Mesenchymal stem cell (in vitro differentiated cells and primary cell): ENCODE results near the gene GIPC3.

Experiments
- DNase-seq: peaks from one replicate; pipeline ENCODE4 v3.0.0-alpha.2; 2013
- H2AFZ ChIP-seq: one replicate; pipeline ENCODE4 v1.6.1; 2013; ENCODE audit warnings: low read depth, mild to moderate bottlenecking, control low read depth, inconsistent platforms, low read length, moderate library complexity
- H2AK5ac ChIP-seq: 2 replicates; pipeline ENCODE4 v1.6.1; 2013; ENCODE audit warnings: low read length, moderate library complexity, mild to moderate bottlenecking, inconsistent platforms; ENCODE audit not compliant: severe bottlenecking
- H2BK120ac ChIP-seq: one replicate; pipeline ENCODE4 v1.6.1; 2013; ENCODE audit warnings: low read depth, mild to moderate bottlenecking, inconsistent platforms, low read length, moderate library complexity
- H2BK12ac ChIP-seq, 2 experiments: one replicate each; pipeline ENCODE4 v1.6.1; 2013; ENCODE audit warnings: inconsistent platforms in 2 of 2, low read length in 2 of 2, mild to moderate bottlenecking in 2 of 2, moderate library complexity in 2 of 2, control low read depth in 1 of 2
- H2BK15ac ChIP-seq: one replicate; pipeline ENCODE4 v1.6.1; 2013; ENCODE audit warnings: mild to moderate bottlenecking, low read depth, inconsistent platforms; ENCODE audit not compliant: poor library complexity, severe bottlenecking
- H2BK5ac ChIP-seq: 2 replicates; pipeline ENCODE4 v1.6.1; 2013; ENCODE audit warnings: low read depth, mild to moderate bottlenecking, low read length, control low read depth, inconsistent platforms; ENCODE audit not compliant: poor library complexity, severe bottlenecking
- H3K14ac ChIP-seq, 2 experiments: one replicate each; pipeline ENCODE4 v1.6.1; 2013; ENCODE audit warnings: inconsistent platforms in 2 of 2, low read length in 2 of 2, control low read depth in 1 of 2, mild to moderate bottlenecking in 1 of 2, moderate library complexity in 1 of 2
- H3K18ac ChIP-seq, 2 experiments: one replicate each; pipeline ENCODE4 v1.6.1; 2013; ENCODE audit warnings: inconsistent platforms in 2 of 2, low read length in 2 of 2, control low read depth in 1 of 2, low read depth in 1 of 2, mild to moderate bottlenecking in 1 of 2
- H3K23ac ChIP-seq, 2 experiments: one replicate each; pipeline ENCODE4 v1.6.1; 2013; ENCODE audit warnings: inconsistent platforms in 2 of 2, low read length in 2 of 2, mild to moderate bottlenecking in 2 of 2, moderate library complexity in 2 of 2, control low read depth in 1 of 2
- H3K27ac ChIP-seq: 2 replicates; pipeline ENCODE4 v1.5.1; 2013; ENCODE audit warnings: mild to moderate bottlenecking, moderate library complexity, low read length, control low read depth, inconsistent platforms; ENCODE audit not compliant: poor library complexity, severe bottlenecking
- H3K27me3 ChIP-seq, 2 experiments: 2 replicates each; pipeline versions ENCODE4 v1.6.1 to v1.7.0; 2013; ENCODE audit warnings: low read length in 2 of 2, mild to moderate bottlenecking in 2 of 2, moderate library complexity in 2 of 2, control low read depth in 1 of 2, inconsistent platforms in 1 of 2; ENCODE audit not compliant: control insufficient read depth in 1 of 2, insufficient read depth in 1 of 2
- H3K36me3 ChIP-seq, 2 experiments: 2 replicates each; pipeline versions ENCODE4 v1.6.1 to v1.7.0; 2013; ENCODE audit warnings: low read length in 2 of 2, control low read depth in 1 of 2, inconsistent platforms in 1 of 2, low read depth in 1 of 2, mild to moderate bottlenecking in 1 of 2; ENCODE audit not compliant: insufficient read depth in 2 of 2, control insufficient read depth in 1 of 2
- H3K4ac ChIP-seq, 2 experiments: one replicate each; pipeline ENCODE4 v1.6.1; 2013; ENCODE audit warnings: inconsistent platforms in 2 of 2, low read length in 2 of 2, mild to moderate bottlenecking in 2 of 2, moderate library complexity in 2 of 2, control low read depth in 1 of 2, low read depth in 1 of 2
- H3K4me1 ChIP-seq: 2 replicates; pipeline ENCODE4 v1.6.1; 2013; ENCODE audit warnings: low read depth, low read length, control low read depth; ENCODE audit not compliant: control insufficient read depth, insufficient read depth
- H3K4me2 ChIP-seq: 2 replicates; pipeline ENCODE4 v1.6.1; 2013; ENCODE audit warnings: low read length, mild to moderate bottlenecking, inconsistent platforms; ENCODE audit not compliant: poor library complexity, severe bottlenecking
- H3K4me3 ChIP-seq, 2 experiments: 2 replicates each; pipeline versions ENCODE4 v1.5.1 to v1.7.0; 2013; ENCODE audit warnings: low read length in 2 of 2, mild to moderate bottlenecking in 2 of 2, control low read depth in 1 of 2, low read depth in 1 of 2; ENCODE audit not compliant: insufficient read depth in 1 of 2
- H3K79me1 ChIP-seq: replicated peaks from 2 replicates; pipeline ENCODE4 v1.6.1; 2013; ENCODE audit warnings: mild to moderate bottlenecking, control low read depth, low read length, inconsistent platforms; ENCODE audit not compliant: poor library complexity, severe bottlenecking
- H3K9ac ChIP-seq: 2 replicates; pipeline ENCODE4 v1.7.0; 2013; ENCODE audit warnings: mild to moderate bottlenecking, low read length, moderate library complexity
- H3K9me3 ChIP-seq: 2 replicates; pipeline ENCODE4 v1.7.0; 2013; ENCODE audit warnings: mild to moderate bottlenecking, low read length; ENCODE audit not compliant: control insufficient read depth
- H4K8ac ChIP-seq: one replicate; pipeline ENCODE4 v1.6.1; 2013; ENCODE audit warnings: inconsistent platforms, mild to moderate bottlenecking, low read length, moderate library complexity
- H4K91ac ChIP-seq: one replicate; pipeline ENCODE4 v1.6.1; 2013; ENCODE audit warnings: mild to moderate bottlenecking, low read length, inconsistent platforms
- WGBS: methylation state at CpG from one replicate; pipeline ENCODE4 v1.1.7; 2013; ENCODE audit warnings: mixed read lengths; 5-methylcytosine and 5-hydroxymethylcytosine counted together

Gene GIPC3

GRCh38 chr19:3614858-3615505 is 29.7 kb downstream of the GIPC3 start:
- H3K9me3 ChIP-seq: no peaks in the 10 kb centered on the region
- H3K18ac ChIP-seq: no peak overlapping the region
- H2AK5ac ChIP-seq: no peak overlapping the region
- no peak overlapping the region for H4K8ac ChIP-seq
- H3K27ac ChIP-seq: no peak overlapping the region
- H2AFZ ChIP-seq: no peak overlapping the region
- 92% methylated on average over 17 of the region's 18 CpGs for WGBS
- DNase-seq: no peak
- H3K27me3 ChIP-seq: no peaks in the 10 kb centered on the region
- H3K36me3 ChIP-seq: peaks cover 38 to 94% of the 10 kb centered on the region in 2 experiments
- no peak overlapping the region for H3K4me3 ChIP-seq
- no peak overlapping the region for H2BK120ac ChIP-seq
- peaks cover 15% of the 10 kb centered on the region for H3K4me1 ChIP-seq
- no peak overlapping the region for H2BK15ac ChIP-seq
- no peak overlapping the region for H3K4me2 ChIP-seq
- H3K23ac ChIP-seq: no peak overlapping the region
- no peak overlapping the region for H2BK12ac ChIP-seq
- H4K91ac ChIP-seq: no peak overlapping the region
- no peak overlapping the region for H3K14ac ChIP-seq
- H2BK5ac ChIP-seq: no peak overlapping the region
- H3K9ac ChIP-seq: no peak overlapping the region
- no peak overlapping the region for H3K4ac ChIP-seq
- H3K79me1 ChIP-seq: peaks cover 18% of the 10 kb centered on the region

GRCh38 chr19:3615524-3616135 is 30.4 kb downstream of the GIPC3 start:
- H2BK120ac ChIP-seq: no peak overlapping the region
- H3K9ac ChIP-seq: no peak overlapping the region
- H3K36me3 ChIP-seq: peaks cover 38 to 94% of the 10 kb centered on the region in 2 experiments
- no peak overlapping the region for H4K91ac ChIP-seq
- H3K27ac ChIP-seq: no peak overlapping the region
- H2BK12ac ChIP-seq: no peak overlapping the region
- H3K4me3 ChIP-seq: no peak overlapping the region
- H3K4ac ChIP-seq: no peak overlapping the region
- H3K9me3 ChIP-seq: no peaks in the 10 kb centered on the region
- whole genome bisulfite sequencing: 95% methylated on average over 26 of the region's 26 CpGs
- H2AFZ ChIP-seq: no peak overlapping the region
- no peak overlapping the region for H3K18ac ChIP-seq
- no peak overlapping the region for H3K14ac ChIP-seq
- no peak overlapping the region for H2AK5ac ChIP-seq
- peak overlapping the region; percentile 32 for H2BK15ac ChIP-seq
- no peak overlapping the region for H2BK5ac ChIP-seq
- no peak for DNase-seq
- peaks cover 20% of the 10 kb centered on the region for H3K79me1 ChIP-seq
- H3K4me2 ChIP-seq: no peak overlapping the region
- no peak overlapping the region for H4K8ac ChIP-seq
- no peak overlapping the region for H3K23ac ChIP-seq
- H3K27me3 ChIP-seq: no peaks in the 10 kb centered on the region
- H3K4me1 ChIP-seq: peaks cover 12% of the 10 kb centered on the region

- Histone ChIP-seq H3K36me3 (peaks cover 32 to 94% of the 10 kb centered on the region in 2 experiments), H3K4me1 (peaks cover 12% of the 10 kb centered on the region), H4K8ac (no peak overlapping the region), H2BK120ac (no peak overlapping the region), H3K18ac (no peak overlapping the region), H3K14ac (no peak overlapping the region), H3K4me2 (no peak overlapping the region), H3K9me3 (no peaks in the 10 kb centered on the region), H2BK15ac (no peak overlapping the region), H2BK12ac (no peak overlapping the region), H3K23ac (no peak overlapping the region), H2AFZ (no peak overlapping the region), H3K4ac (no peak overlapping the region), H3K27me3 (no peaks in the 10 kb centered on the region), H3K9ac (no peak overlapping the region), H2AK5ac (no peak overlapping the region), H4K91ac (no peak overlapping the region), H3K27ac (no peak overlapping the region), H3K79me1 (peaks cover 28% of the 10 kb centered on the region), H2BK5ac (no peak overlapping the region), H3K4me3 (no peak overlapping the region)
- 85% methylated on average over 19 of the region's 19 CpGs for WGBS
- no peak for DNase-seq
Measured at GRCh38 chr19:3617463-3617862, 32.2 kb downstream of the GIPC3 start.

GRCh38 chr19:3618144-3618810 is 33.0 kb downstream of the GIPC3 start:
- Histone ChIP-seq H4K91ac (no peak overlapping the region), H3K4me1 (peaks cover 12% of the 10 kb centered on the region), H4K8ac (no peak overlapping the region), H3K27me3 (no peaks in the 10 kb centered on the region), H2AFZ (no peak overlapping the region), H3K4ac (no peak overlapping the region), H3K36me3 (peaks cover 36 to 93% of the 10 kb centered on the region in 2 experiments), H3K4me2 (no peak overlapping the region), H3K27ac (no peak overlapping the region), H3K9ac (peak overlapping the region; percentile 77), H2AK5ac (no peak overlapping the region), H3K4me3 (peak overlapping the region in 1 of 2 experiments; percentile 65), H2BK12ac (no peak overlapping the region), H3K9me3 (no peaks in the 10 kb centered on the region), H3K79me1 (peaks cover 28% of the 10 kb centered on the region), H3K14ac (no peak overlapping the region), H2BK5ac (no peak overlapping the region), H2BK15ac (no peak overlapping the region), H3K18ac (peak overlapping the region in 1 of 2 experiments; percentile 70), H2BK120ac (no peak overlapping the region), H3K23ac (no peak overlapping the region)
- WGBS: 68% methylated on average over 31 of the region's 31 CpGs
- DNase-seq: peak; percentile 68
